ENCODE measurements around the gene CAPN9.
A peak's percentile ranks its signal among the peaks of the same experiment; 100 is the strongest.

The CAPN9 gene

GRCh38 chr1:230772457-230773395, 25.5 kb downstream of the CAPN9 start:
- no peak for DNase-seq

DNA sequence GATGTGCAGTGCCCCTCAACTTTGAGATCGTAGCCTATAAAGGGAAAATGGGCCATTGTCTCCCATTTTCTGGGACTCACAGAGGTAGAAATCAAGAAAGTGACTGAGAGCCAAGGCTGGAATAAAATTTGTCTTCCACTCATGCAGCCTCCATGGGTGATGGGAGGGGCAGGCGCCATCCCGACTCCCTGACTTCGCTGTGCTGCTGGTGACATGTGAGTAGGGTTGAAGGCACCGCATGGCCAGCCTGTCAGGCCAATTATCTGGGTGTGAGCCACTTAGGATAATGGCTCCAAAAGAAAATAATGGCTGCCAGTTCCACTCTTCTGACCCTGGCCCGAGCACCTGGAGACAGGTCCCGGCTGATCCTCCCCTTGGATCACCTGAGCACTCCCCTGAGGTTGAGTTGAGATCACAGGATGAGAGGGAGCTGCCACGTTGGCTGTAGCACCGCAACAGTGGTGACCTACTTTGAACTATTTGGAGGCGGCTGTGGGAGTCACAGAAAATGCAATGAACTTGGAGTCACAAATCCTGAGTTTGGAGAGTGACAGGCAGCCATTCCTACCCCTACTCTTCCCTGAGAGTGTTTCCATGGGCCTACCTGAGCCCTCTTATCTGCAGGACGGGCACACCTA, 26.3 kb downstream of the CAPN9 start:
- DNase-seq = no peak

DNA sequence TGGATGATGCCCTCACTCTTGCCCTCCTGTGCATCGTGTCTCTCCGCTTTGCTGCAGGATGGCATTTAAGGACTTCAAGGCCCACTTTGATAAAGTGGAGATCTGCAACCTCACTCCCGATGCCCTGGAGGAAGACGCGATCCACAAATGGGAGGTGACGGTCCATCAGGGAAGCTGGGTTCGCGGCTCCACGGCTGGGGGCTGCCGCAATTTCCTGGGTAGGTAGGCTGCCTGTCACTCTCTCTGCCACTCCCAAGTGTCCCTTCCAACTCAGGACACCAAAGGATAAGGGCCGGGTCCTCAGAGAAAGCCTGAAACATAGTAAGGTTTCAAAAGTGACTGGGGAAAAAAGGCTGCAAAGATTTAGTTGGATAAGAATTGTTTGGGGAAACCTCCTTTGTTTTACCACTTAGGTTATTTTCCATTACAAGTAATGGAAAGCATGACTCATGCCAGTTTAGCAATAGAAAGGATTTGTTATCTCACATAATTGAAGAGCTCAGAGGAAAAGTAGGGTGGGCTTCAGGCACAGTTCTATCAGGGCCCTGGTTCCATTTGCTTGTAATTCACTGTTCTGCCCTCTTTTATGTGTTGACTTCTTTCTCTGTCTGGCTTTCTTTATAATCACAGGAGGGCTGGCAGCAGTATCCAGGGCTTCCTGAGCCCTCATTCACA, 31.9 kb downstream of the CAPN9 start:
- DNase-seq = no peak

- no peak for DNase-seq
Observed at GRCh38 chr1:230781131-230781530, 33.9 kb downstream of the CAPN9 start.

- no peak for DNase-seq
Observed at GRCh38 chr1:230781594-230781993, 34.4 kb downstream of the CAPN9 start.

GRCh38 chr1:230784163-230784562, 37.0 kb downstream of the CAPN9 start:
- DNase-seq = no peak

- DNase-seq = no peak
Observed at GRCh38 chr1:230785636-230786384, 38.6 kb downstream of the CAPN9 start.

- no peak for DNase-seq
Observed at GRCh38 chr1:230786385-230786753, 39.2 kb downstream of the CAPN9 start.

DNA sequence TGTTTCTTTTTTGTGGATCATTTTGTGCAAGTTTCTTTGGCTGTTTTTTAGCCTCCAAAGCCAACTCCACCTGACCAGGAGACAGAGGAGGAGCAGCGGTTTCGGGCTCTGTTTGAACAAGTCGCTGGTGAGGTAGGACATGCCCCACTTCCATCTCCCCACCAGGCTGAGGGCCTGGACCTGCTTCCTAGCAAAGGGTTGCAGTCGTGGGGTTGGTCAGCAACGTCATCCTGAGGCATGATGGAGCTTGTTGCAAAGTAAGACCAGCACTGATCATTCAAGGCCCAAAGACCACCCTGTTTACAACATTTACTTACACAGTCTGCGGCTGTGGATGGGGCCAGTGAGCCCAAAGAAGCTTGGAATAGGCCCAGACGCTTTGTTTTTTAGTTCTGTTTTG, 40.3 kb downstream of the CAPN9 start:
- no peak for DNase-seq

GRCh38 chr1:230788561-230789275, 41.5 kb downstream of the CAPN9 start:
- DNase-seq = no peak

GRCh38 chr1:230790026-230790425, 42.8 kb downstream of the CAPN9 start:
- no peak for DNase-seq

- no peak for DNase-seq
Observed at GRCh38 chr1:230791986-230792564, 44.9 kb downstream of the CAPN9 start.

GRCh38 chr1:230792691-230793462, 45.7 kb downstream of the CAPN9 start:
- no peak for DNase-seq

DNA sequence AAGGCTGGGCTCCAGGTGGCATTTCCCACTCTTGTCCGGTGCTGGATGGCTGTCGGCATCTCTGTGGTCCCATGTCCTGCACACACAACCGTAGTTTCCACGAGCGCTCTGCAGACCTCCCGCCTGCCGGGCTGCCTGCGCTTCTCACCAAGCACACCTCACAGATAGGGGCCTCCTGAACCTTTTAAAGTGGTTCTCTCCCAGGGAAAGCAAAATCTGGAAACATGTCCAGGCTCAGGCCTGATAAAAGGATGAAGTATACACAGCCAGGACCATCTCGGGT, 46.2 kb downstream of the CAPN9 start:
- no peak for DNase-seq

DNA sequence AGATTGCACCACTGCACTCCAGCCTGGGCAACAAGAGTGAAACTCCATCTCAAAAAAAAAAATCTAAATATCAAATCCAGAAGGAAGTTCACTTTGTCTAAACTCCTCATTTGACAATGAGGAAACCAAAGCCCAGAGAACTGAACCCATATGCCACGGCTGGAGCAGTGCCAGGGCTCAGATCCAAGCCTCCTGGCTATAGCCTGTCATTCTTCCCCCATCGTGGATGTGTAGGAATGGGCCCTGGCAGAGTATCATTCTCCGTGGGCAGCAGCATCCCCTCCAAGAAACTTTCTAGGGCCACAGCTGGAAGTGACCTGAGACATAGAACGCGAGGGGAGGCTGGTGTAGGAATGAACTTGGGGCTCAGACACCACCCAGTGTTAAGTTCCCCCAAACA, 47.2 kb downstream of the CAPN9 start:
- DNase-seq = no peak

- DNase-seq = no peak
Observed at GRCh38 chr1:230794871-230795605, 47.9 kb downstream of the CAPN9 start.

DNA sequence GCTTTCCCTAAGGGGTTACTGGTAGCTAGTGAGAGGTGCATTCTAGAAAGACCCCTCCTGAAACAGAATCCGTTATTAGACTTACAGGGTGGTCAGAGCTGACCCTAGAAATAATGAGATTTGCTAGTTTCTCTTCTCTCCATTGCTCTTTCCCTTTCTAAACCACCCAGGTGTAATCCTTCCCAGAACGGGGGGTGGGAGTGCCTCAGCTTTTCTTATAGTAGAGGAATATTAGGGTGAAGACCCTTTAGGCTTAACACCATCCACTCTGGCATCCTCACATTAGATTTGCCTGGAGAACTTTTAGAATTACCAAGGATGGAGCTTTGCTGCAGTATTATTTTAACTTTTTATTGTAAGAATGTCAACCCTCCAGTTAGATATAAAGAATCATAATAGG, 49.4 kb downstream of the CAPN9 start:
- DNase-seq = no peak

DNA sequence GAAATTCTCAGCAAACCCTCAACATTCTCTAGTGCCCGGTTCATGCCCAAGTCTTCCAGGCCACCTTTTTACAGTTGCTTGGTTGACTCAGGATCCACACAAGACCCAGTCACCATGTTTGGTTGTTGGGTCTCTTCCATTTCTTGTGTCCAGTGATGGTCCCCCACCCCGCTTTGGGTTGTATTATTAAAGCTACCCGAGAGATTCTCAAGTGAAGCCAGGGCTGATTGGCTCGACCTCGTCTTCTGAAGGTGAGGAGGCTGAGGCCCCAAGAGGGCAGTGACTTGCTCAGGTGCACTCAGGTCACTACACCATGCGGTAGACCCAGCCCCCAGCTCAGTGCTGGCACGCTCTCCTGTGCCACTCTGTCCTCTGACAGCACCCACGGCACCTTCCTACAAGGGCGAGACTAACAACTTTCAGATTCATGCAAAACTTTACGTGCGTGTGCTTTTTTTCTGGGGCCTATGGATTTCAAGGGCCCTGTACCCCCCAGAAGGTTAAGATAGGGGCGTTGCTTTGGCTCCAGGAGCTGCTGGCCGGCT, 50.3 kb downstream of the CAPN9 start:
- no peak for DNase-seq

DNA sequence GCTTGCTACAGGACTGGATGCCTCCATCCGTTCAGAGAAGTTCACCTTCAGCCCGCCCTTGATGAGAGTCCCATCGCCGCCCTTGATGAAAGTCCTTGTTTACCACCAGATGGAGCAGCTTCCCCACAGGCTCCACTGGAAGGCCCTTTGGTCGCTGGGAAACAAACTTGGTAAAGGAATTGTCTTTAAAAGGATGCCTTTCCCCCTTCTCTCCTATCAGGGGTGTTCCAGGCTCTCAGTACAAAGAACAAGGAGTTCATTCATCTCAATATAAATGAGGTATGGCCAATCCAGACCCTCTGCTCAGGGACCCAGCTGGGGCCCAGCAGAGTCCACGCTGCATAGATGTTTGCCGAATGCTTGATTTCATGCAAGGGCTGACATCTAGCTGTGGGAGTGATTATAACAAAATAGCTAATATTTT, 50.8 kb downstream of the CAPN9 start:
- peak in 1 of 2 donors; percentile 4 for DNase-seq

DNA sequence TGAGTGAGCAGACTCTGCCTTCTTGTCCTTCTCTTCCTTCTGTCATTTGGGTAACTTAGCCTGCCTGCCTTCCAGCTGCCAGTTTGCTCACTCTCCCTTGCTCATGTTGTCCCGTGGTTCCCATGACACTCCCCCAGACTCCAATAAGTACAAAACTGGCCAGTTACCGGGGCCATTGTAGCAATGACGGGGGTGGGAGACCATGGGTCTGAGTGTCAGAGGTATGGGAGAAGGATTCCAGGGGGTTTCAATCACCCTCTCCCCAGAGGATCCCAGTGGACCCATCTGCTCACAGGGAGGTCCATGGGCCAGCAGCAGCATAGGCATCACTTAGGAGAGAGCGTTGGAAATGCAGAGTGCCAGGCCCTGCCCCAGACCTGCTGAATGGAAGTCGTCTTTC, 51.3 kb downstream of the CAPN9 start:
- DNase-seq = no peak
